ENCODE results near the gene PARD3.
A peak's percentile ranks its signal among the peaks of the same experiment; 100 is the strongest.

PARD3 gene

DNA sequence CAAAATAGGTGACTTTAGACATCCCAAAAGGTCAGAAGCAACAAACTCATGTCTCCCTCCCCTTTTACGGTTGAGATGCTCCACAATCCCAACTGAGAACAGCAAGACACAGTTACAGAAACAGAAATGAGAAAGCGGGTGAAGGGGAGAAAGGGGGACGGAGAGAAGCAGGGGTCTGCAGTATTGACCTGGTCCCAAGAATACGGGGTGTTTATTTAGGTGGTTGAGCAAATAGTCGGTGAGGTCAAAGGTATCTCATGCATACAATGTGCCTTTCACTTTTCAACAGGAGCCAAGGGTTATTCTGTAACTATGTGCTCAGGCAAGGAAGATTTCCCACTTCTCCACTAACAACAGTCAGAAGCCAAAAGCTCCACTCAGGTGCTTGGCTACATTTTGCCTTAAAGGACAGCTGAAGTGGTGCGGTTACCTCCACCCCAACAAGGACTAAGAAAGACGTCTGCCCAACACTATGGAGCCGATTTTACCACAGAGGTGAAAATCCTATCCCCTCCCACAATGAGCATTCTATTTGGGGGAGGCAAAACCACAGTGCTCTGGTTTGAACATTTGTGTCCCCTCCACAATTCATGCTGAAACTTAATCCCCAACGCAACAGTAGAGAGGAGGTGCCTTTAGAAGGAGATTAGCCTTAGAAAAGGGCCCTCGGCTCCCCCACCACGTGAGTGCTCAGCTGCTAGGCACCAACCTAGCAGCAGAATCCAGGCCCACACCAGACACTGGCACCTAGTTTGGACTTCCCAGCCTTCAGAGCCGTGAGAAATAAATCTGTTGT is 77.9 kb downstream of the PARD3 start:
- no peaks in the 10 kb centered on the region for H3K36me3 ChIP-seq (ENCODE audit: control insufficient read depth in 1 of 2, insufficient read depth in 2 of 2, low read length in 2 of 2)
- H2BK5ac ChIP-seq (ENCODE audit: low read depth, low read length, poor library complexity), result no peak overlapping the region
- no peak overlapping the region for H3K27ac ChIP-seq (ENCODE audit: low read depth, low read length)
- no peak overlapping the region for H3K4me2 ChIP-seq (ENCODE audit: low read length)
- H2BK120ac ChIP-seq (ENCODE audit: insufficient read depth, low read length, poor library complexity), result no peak overlapping the region
- H3K14ac ChIP-seq (ENCODE audit: low read length), result no peak overlapping the region
- no peak overlapping the region for H4K12ac ChIP-seq (ENCODE audit: low read depth, low read length)
- no peak for DNase-seq
- H2AFZ ChIP-seq (ENCODE audit: insufficient read depth, low read length, poor library complexity), result no peak overlapping the region
- no peaks in the 10 kb centered on the region for H3K79me1 ChIP-seq (ENCODE audit: low read length)
- H2BK12ac ChIP-seq (ENCODE audit: low read length), result no peak overlapping the region
- H3K9me3 ChIP-seq (ENCODE audit: insufficient read depth, low read depth, low read length), result no peaks in the 10 kb centered on the region
- H3K4me3 ChIP-seq (ENCODE audit: low read depth, low read length), result no peak overlapping the region
- H3K18ac ChIP-seq (ENCODE audit: low read length), result no peak overlapping the region
- no peak overlapping the region for H3K23ac ChIP-seq (ENCODE audit: low read length)
- H3K4me1 ChIP-seq (ENCODE audit: control insufficient read depth in 1 of 2, insufficient read depth in 2 of 2, low read length in 2 of 2), result peaks cover 0 to 7% of the 10 kb centered on the region in 2 experiments
- no peaks in the 10 kb centered on the region for H3K27me3 ChIP-seq (ENCODE audit: insufficient read depth, low read length)
- no peak overlapping the region for H2AK5ac ChIP-seq (ENCODE audit: low read length)
- H4K8ac ChIP-seq (ENCODE audit: low read depth, low read length), result no peak overlapping the region
- H3K4ac ChIP-seq (ENCODE audit: low read depth, low read length), result peak overlapping the region; percentile 40
- H3K79me2 ChIP-seq (ENCODE audit: control insufficient read depth, insufficient read depth, low read length, poor library complexity), result no peaks in the 10 kb centered on the region
- no peak overlapping the region for H4K91ac ChIP-seq (ENCODE audit: low read depth, low read length)
- H3K9ac ChIP-seq (ENCODE audit: low read length), result no peak overlapping the region
- no CpG with 5 or more reads among the region's 12 CpGs for WGBS (ENCODE audit: extremely low coverage, insufficient coverage, insufficient read length)

DNA sequence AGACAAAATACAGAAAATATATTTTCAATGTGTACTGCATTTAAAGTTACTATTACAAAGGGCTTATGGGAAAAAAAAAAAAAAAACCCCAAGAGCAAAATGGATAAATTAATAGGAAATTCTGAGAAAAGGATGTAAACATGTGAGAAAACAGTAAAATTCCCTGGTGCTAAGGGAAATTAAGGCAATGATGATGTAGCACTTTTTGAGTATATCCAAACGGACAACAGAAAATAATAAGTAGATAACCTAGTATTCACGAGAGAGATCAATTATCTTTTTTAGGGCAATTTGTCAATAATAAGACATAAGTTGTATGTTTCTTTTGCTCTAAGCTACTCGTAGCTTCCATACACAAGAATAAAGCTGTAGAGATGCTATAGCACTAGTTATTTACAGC is 80.2 kb downstream of the PARD3 start:
- Histone ChIP-seq H2BK5ac (ENCODE audit: low read depth, low read length, poor library complexity) (no peak overlapping the region), H2AFZ (ENCODE audit: insufficient read depth, low read length, poor library complexity) (no peak overlapping the region), H3K18ac (ENCODE audit: low read length) (no peak overlapping the region), H3K4me3 (ENCODE audit: low read depth, low read length) (no peak overlapping the region), H3K79me1 (ENCODE audit: low read length) (no peaks in the 10 kb centered on the region), H3K4me1 (ENCODE audit: control insufficient read depth in 1 of 2, insufficient read depth in 2 of 2, low read length in 2 of 2) (peaks cover 0 to 2% of the 10 kb centered on the region in 2 experiments), H3K4me2 (ENCODE audit: low read length) (no peak overlapping the region), H3K36me3 (ENCODE audit: control insufficient read depth in 1 of 2, insufficient read depth in 2 of 2, low read length in 2 of 2) (peaks cover 0 to 1% of the 10 kb centered on the region in 2 experiments), H3K23ac (ENCODE audit: low read length) (no peak overlapping the region), H3K27me3 (ENCODE audit: insufficient read depth, low read length) (no peaks in the 10 kb centered on the region), H2BK12ac (ENCODE audit: low read length) (no peak overlapping the region), H2AK5ac (ENCODE audit: low read length) (no peak overlapping the region), H2BK120ac (ENCODE audit: insufficient read depth, low read length, poor library complexity) (no peak overlapping the region), H3K9ac (ENCODE audit: low read length) (no peak overlapping the region), H3K4ac (ENCODE audit: low read depth, low read length) (no peak overlapping the region), H4K8ac (ENCODE audit: low read depth, low read length) (no peak overlapping the region), H4K91ac (ENCODE audit: low read depth, low read length) (no peak overlapping the region), H3K9me3 (ENCODE audit: insufficient read depth, low read depth, low read length) (no peaks in the 10 kb centered on the region), H3K14ac (ENCODE audit: low read length) (no peak overlapping the region), H3K79me2 (ENCODE audit: control insufficient read depth, insufficient read depth, low read length, poor library complexity) (no peaks in the 10 kb centered on the region), H4K12ac (ENCODE audit: low read depth, low read length) (no peak overlapping the region), H3K27ac (ENCODE audit: low read depth, low read length) (no peak overlapping the region)
- no peak for DNase-seq
- WGBS (ENCODE audit: extremely low coverage, insufficient coverage, insufficient read length), result no CpG with 5 or more reads among the region's 3 CpGs

DNA sequence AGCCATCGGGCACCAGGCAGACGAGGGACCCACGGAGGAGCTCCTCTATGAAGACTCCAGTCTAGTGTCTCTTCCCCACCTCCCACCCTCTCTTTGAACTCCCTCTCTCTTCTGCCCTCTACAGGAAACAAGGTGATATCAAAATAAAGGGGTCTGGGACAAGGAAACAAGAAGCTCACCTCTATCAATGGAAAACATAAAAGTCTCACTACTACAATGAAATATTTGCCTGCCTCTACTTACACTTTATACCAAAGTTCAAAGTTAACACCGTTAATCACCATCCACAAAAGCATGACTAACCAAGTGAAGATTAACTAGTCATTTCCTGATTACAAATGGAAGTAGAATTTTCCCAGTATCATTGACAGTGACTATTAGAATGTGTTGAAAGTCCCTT is 82.2 kb downstream of the PARD3 start:
- Histone ChIP-seq H3K36me3 (ENCODE audit: control insufficient read depth in 1 of 2, insufficient read depth in 2 of 2, low read length in 2 of 2) (peaks cover 0 to 1% of the 10 kb centered on the region in 2 experiments), H4K91ac (ENCODE audit: low read depth, low read length) (no peak overlapping the region), H4K12ac (ENCODE audit: low read depth, low read length) (no peak overlapping the region), H2AFZ (ENCODE audit: insufficient read depth, low read length, poor library complexity) (no peak overlapping the region), H3K79me1 (ENCODE audit: low read length) (no peaks in the 10 kb centered on the region), H3K4me1 (ENCODE audit: control insufficient read depth in 1 of 2, insufficient read depth in 2 of 2, low read length in 2 of 2) (no peaks in the 10 kb centered on the region), H3K23ac (ENCODE audit: low read length) (no peak overlapping the region), H3K79me2 (ENCODE audit: control insufficient read depth, insufficient read depth, low read length, poor library complexity) (no peaks in the 10 kb centered on the region), H3K4me2 (ENCODE audit: low read length) (no peak overlapping the region), H3K27me3 (ENCODE audit: insufficient read depth, low read length) (no peaks in the 10 kb centered on the region), H3K18ac (ENCODE audit: low read length) (no peak overlapping the region), H3K9me3 (ENCODE audit: insufficient read depth, low read depth, low read length) (no peaks in the 10 kb centered on the region), H2BK120ac (ENCODE audit: insufficient read depth, low read length, poor library complexity) (no peak overlapping the region), H4K8ac (ENCODE audit: low read depth, low read length) (no peak overlapping the region), H3K4ac (ENCODE audit: low read depth, low read length) (no peak overlapping the region), H2AK5ac (ENCODE audit: low read length) (no peak overlapping the region), H3K14ac (ENCODE audit: low read length) (no peak overlapping the region), H3K9ac (ENCODE audit: low read length) (no peak overlapping the region), H3K4me3 (ENCODE audit: low read depth, low read length) (no peak overlapping the region), H2BK5ac (ENCODE audit: low read depth, low read length, poor library complexity) (no peak overlapping the region), H3K27ac (ENCODE audit: low read depth, low read length) (no peak overlapping the region), H2BK12ac (ENCODE audit: low read length) (no peak overlapping the region)
- DNase-seq, result no peak
- WGBS (ENCODE audit: extremely low coverage, insufficient coverage, insufficient read length), result no CpG with 5 or more reads among the region's 4 CpGs

DNA sequence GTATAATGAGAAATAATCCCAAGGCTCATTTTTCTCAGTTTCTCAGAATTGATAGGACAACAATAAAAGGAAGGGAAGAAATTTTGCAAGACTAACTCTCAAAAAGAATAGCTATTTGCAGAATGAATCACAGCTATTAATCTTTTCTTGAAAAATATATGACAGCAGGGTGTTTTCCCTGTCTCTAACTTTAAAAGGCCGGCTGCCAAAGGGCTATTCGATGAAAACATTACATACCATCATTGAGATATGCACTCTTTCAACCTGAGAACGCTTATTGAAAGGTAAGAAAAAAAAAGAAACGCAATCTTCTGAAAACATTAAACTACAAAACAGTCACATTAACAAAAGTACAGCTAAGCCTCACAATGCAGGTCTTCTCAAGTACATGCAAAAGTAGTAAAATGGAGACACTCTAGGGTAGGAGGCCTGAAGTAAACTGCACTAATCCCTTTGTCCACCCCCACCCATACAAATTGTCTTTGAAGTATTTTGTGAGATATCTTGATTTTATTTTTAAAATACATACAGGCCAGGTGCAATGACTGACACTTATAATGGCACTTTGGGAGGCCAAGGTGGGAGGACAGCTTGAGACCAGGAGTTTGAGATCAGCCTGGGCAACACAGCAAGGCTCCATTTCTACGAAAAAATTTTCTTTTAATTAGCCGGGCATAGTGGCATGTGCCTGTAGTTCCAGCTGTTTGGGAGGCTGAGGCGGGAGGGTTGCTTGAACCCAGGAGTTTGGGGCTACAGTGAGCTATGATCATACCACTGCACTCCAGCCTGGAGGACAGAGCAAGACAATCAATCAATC is 83.0 kb downstream of the PARD3 start:
- WGBS (ENCODE audit: extremely low coverage, insufficient coverage, insufficient read length), result no CpG with 5 or more reads among the region's 7 CpGs
- Histone ChIP-seq H4K12ac (ENCODE audit: low read depth, low read length) (no peak overlapping the region), H3K9ac (ENCODE audit: low read length) (no peak overlapping the region), H3K27me3 (ENCODE audit: insufficient read depth, low read length) (no peaks in the 10 kb centered on the region), H3K36me3 (ENCODE audit: control insufficient read depth in 1 of 2, insufficient read depth in 2 of 2, low read length in 2 of 2) (peaks cover 0 to 1% of the 10 kb centered on the region in 2 experiments), H3K23ac (ENCODE audit: low read length) (no peak overlapping the region), H2BK5ac (ENCODE audit: low read depth, low read length, poor library complexity) (no peak overlapping the region), H3K79me2 (ENCODE audit: control insufficient read depth, insufficient read depth, low read length, poor library complexity) (no peaks in the 10 kb centered on the region), H3K4me2 (ENCODE audit: low read length) (no peak overlapping the region), H4K91ac (ENCODE audit: low read depth, low read length) (no peak overlapping the region), H3K9me3 (ENCODE audit: insufficient read depth, low read depth, low read length) (no peaks in the 10 kb centered on the region), H2BK120ac (ENCODE audit: insufficient read depth, low read length, poor library complexity) (no peak overlapping the region), H4K8ac (ENCODE audit: low read depth, low read length) (no peak overlapping the region), H2AFZ (ENCODE audit: insufficient read depth, low read length, poor library complexity) (no peak overlapping the region), H3K4ac (ENCODE audit: low read depth, low read length) (no peak overlapping the region), H2BK12ac (ENCODE audit: low read length) (no peak overlapping the region), H2AK5ac (ENCODE audit: low read length) (no peak overlapping the region), H3K79me1 (ENCODE audit: low read length) (no peaks in the 10 kb centered on the region), H3K4me1 (ENCODE audit: control insufficient read depth in 1 of 2, insufficient read depth in 2 of 2, low read length in 2 of 2) (peaks cover 0 to 3% of the 10 kb centered on the region in 2 experiments), H3K18ac (ENCODE audit: low read length) (no peak overlapping the region), H3K27ac (ENCODE audit: low read depth, low read length) (no peak overlapping the region), H3K14ac (ENCODE audit: low read length) (no peak overlapping the region), H3K4me3 (ENCODE audit: low read depth, low read length) (no peak overlapping the region)
- no peak for DNase-seq

All from trophoblast cell (in vitro differentiated cells and primary cell).